Measurements from ENCODE around the gene C1orf94. TPM values are rescaled to one million over a fixed set of nuclear protein-coding genes. Genes with fewer than 3 reads are reported as not detected.

C1orf94 gene
- total and polyA plus RNA-seq, 2 of the 4 experiments (the other 2 are of a cell fraction), result not detected

- no peak overlapping the region for H2AK5ac ChIP-seq (ENCODE audit: low read depth, low read length)
- H3K4me2 ChIP-seq (ENCODE audit: low read depth, low read length), result no peak overlapping the region
- H3K9me3 ChIP-seq (ENCODE audit: control insufficient read depth, insufficient read depth, low read length), result no peaks in the 10 kb centered on the region; the same call in none of the 2 replicates
- in situ Hi-C loops (cut with MboI; ENCODE audit: low sequenced_read_pairs) (no loop called here), dilution Hi-C loops (cut with HindIII; ENCODE audit: low sequenced_read_pairs, unreplicated experiment) (no loop called here), intact Hi-C loops (cut with micrococcal nuclease) (no loop called here)
- H4K20me1 ChIP-seq (ENCODE audit: insufficient read depth, low read length), result no peaks in the 10 kb centered on the region
- no peak overlapping the region for H4K8ac ChIP-seq (ENCODE audit: low read depth in 2 of 2, low read length in 2 of 2)
- no peak overlapping the region for H4K91ac ChIP-seq (ENCODE audit: insufficient read depth, low read depth, low read length)
- H2BK15ac ChIP-seq (ENCODE audit: low read depth, low read length), result no peak overlapping the region
- no peak overlapping the region for H3K56ac ChIP-seq (ENCODE audit: extremely low read depth, insufficient read depth, low read length)
- no peak overlapping the region for H3K27ac ChIP-seq (ENCODE audit: insufficient read depth, low read length)
- no peak overlapping the region for H3K4me3 ChIP-seq (ENCODE audit: insufficient read depth, low read depth, low read length)
- no peak overlapping the region for H2AFZ ChIP-seq (replicated peaks; ENCODE audit: low read length, poor library complexity)
- no peaks in the 10 kb centered on the region for H3K27me3 ChIP-seq (ENCODE audit: control insufficient read depth, insufficient read depth, low read length)
- WGBS, 2 experiments (ENCODE audit: extremely low coverage in 2 of 2, insufficient read length in 1 of 2), result 30% methylated on average over 1 of the region's 3 CpGs; no CpG with 5 or more reads in 1 of the 2 experiments
- H3K9me1 ChIP-seq (ENCODE audit: insufficient read depth, low read length), result no peaks in the 10 kb centered on the region
- no TSS peak for BruUV-seq (replicated peaks)
- no peak overlapping the region for H3K9ac ChIP-seq (ENCODE audit: low read depth, low read length)
- H3K4me1 ChIP-seq (ENCODE audit: control insufficient read depth, insufficient read depth, low read length), result no peaks in the 10 kb centered on the region
- ChIA-PET POLR2A (ENCODE audit: unreplicated experiment) (no interaction called here), CTCF (no interaction called here)
- H3K18ac ChIP-seq (ENCODE audit: low read depth, low read length), result no peak overlapping the region
- H3K79me1 ChIP-seq (ENCODE audit: low read depth in 1 of 2, low read length in 2 of 2), result no peaks in the 10 kb centered on the region
- no peak overlapping the region for H2BK120ac ChIP-seq (ENCODE audit: low read depth, low read length)
- H2BK20ac ChIP-seq (ENCODE audit: low read depth, low read length), result no peak overlapping the region
- no peak overlapping the region for H3K23ac ChIP-seq (ENCODE audit: low read depth, low read length)
- ATAC-seq (ENCODE audit: low read depth) (no peak), DNase-seq (no peak)
- no peak overlapping the region for H3K4ac ChIP-seq (ENCODE audit: low read depth, low read length)
- no peak overlapping the region for H2BK5ac ChIP-seq (ENCODE audit: low read depth, low read length, poor library complexity, severe bottlenecking)
- no peaks in the 10 kb centered on the region for H3K36me3 ChIP-seq (ENCODE audit: control insufficient read depth, insufficient read depth, low read length)
- no peak overlapping the region for H4K5ac ChIP-seq (ENCODE audit: low read depth, low read length)
- no peak overlapping the region for H3K14ac ChIP-seq (replicated peaks; ENCODE audit: low read depth, low read length)
- TF ChIP-seq BHLHE40 (IDR thresholded peaks at IDR 0.05; ENCODE audit: low read depth, low read length), result no peak
- no peak for TF ChIP-seq RCOR1 (IDR thresholded peaks at IDR 0.05; ENCODE audit: insufficient replicate concordance, low read length)
- TF ChIP-seq USF2 (IDR thresholded peaks at IDR 0.05; ENCODE audit: low read depth, low read length), result no peak
- no peak for TF ChIP-seq MAFK (IDR thresholded peaks at IDR 0.05; ENCODE audit: low read depth, low read length)
- no peak for TF ChIP-seq CEBPB (IDR thresholded peaks at IDR 0.05; ENCODE audit: low read depth, low read length)
- TF ChIP-seq CHD1 (IDR thresholded peaks at IDR 0.05; ENCODE audit: low read depth, low read length), result no peak
- TF ChIP-seq MAZ (IDR thresholded peaks at IDR 0.05; ENCODE audit: borderline replicate concordance, low read depth, low read length), result no peak
- TF ChIP-seq FOS (IDR thresholded peaks at IDR 0.05; ENCODE audit: low read depth, low read length), result no peak
- TF ChIP-seq NFE2L2 (IDR thresholded peaks at IDR 0.05; ENCODE audit: low read depth, low read length), result no peak
- no peak for TF ChIP-seq POLR2A (IDR thresholded peaks at IDR 0.05; ENCODE audit: low read depth, low read length)
- no peak for TF ChIP-seq MXI1 (IDR thresholded peaks at IDR 0.05; ENCODE audit: borderline replicate concordance, low read depth, low read length)
- no peak for TF ChIP-seq CTCF (conservative IDR thresholded peaks at IDR 0.05; ENCODE audit: low read depth, low read length)
- TF ChIP-seq ELK1 (IDR thresholded peaks at IDR 0.05; ENCODE audit: borderline replicate concordance, low read depth, low read length), result no peak
- TF ChIP-seq RFX5 (IDR thresholded peaks at IDR 0.05; ENCODE audit: low read depth, low read length), result no peak
- no peak for TF ChIP-seq SMC3 (IDR thresholded peaks at IDR 0.05; ENCODE audit: low read depth, low read length)
- TF ChIP-seq RAD21 (IDR thresholded peaks at IDR 0.05; ENCODE audit: low read length), result no peak
- no peak overlapping the region for H2AK9ac ChIP-seq (replicated peaks; ENCODE audit: low read depth, low read length, poor library complexity)
These were observed 73.6 kb downstream of the C1orf94 start for GRCh38 chr1:34250342-34250741.
